Osteoblast (primary cell): Measurements from ENCODE around the gene TMEM119. TPM values are rescaled to one million over a fixed set of nuclear protein-coding genes. Genes with fewer than 3 reads are reported as not detected.

Source experiments
- DNase-seq: peaks from one replicate; pipeline ENCODE4 v3.0.0; 2011; ENCODE audit warnings: low spot score, mixed read lengths; ENCODE audit not compliant: insufficient read length; ENCODE audit errors: missing footprints
- H2AFZ ChIP-seq: 2 replicates; pipeline ENCODE4 v1.6.0; 2011; ENCODE audit warnings: mild to moderate bottlenecking, low read length
- H3K27ac ChIP-seq: 2 replicates; pipeline ENCODE4 v1.5.1; 2011; ENCODE audit warnings: mild to moderate bottlenecking, low read depth, low read length, moderate library complexity
- H3K27me3 ChIP-seq: 2 replicates; pipeline ENCODE4 v1.6.0; 2012; ENCODE audit warnings: mild to moderate bottlenecking, control low read depth, inconsistent platforms, low read length, moderate library complexity; ENCODE audit not compliant: insufficient read depth
- H3K36me3 ChIP-seq: 2 replicates; pipeline ENCODE4 v1.5.1; 2011; ENCODE audit warnings: mild to moderate bottlenecking, low read length, control low read depth, moderate library complexity; ENCODE audit not compliant: insufficient read depth
- H3K4me1 ChIP-seq: 2 replicates; pipeline ENCODE4 v1.5.1; 2011; ENCODE audit warnings: mild to moderate bottlenecking, low read length, control low read depth, moderate library complexity; ENCODE audit not compliant: insufficient read depth
- H3K4me2 ChIP-seq: 2 replicates; pipeline ENCODE4 v1.6.0; 2011; ENCODE audit warnings: mild to moderate bottlenecking, low read length; ENCODE audit not compliant: insufficient read depth
- H3K4me3 ChIP-seq: fragments of 200-600 bp; sonication (generic); 3 replicates; pipeline ENCODE4 v1.5.1; 2012; ENCODE audit warnings: mild to moderate bottlenecking, low read length, inconsistent platforms; ENCODE audit not compliant: insufficient read depth
- H3K79me2 ChIP-seq: 2 replicates; pipeline ENCODE4 v1.6.0; 2012; ENCODE audit warnings: mild to moderate bottlenecking, low read length, control low read depth, inconsistent platforms; ENCODE audit not compliant: insufficient read depth
- H3K9me3 ChIP-seq: 2 replicates; pipeline ENCODE4 v1.5.1; 2011; ENCODE audit warnings: low read depth, low read length, control low read depth
- H4K20me1 ChIP-seq: 2 replicates; pipeline ENCODE4 v1.6.0; 2012; ENCODE audit warnings: mild to moderate bottlenecking, low read length, control low read depth; ENCODE audit not compliant: insufficient read depth
- total RNA-seq: library from RNA; depleted of rRNA; stranded (reverse); fragments of >200 nt; gene quantifications from 2 replicates; pipeline ENCODE4 v1.2.3, GENCODE V29; 2012
- TF ChIP-seq, protein P1 (sequence below): IDR thresholded peaks from 2 replicates; pipeline ENCODE4 v1.5.1; 2011; ENCODE audit warnings: mild to moderate bottlenecking, low read depth, low read length, moderate library complexity; ENCODE audit errors: extremely low read depth

TMEM119 gene
- total RNA-seq, 1 donor, result 359 TPM

DNA sequence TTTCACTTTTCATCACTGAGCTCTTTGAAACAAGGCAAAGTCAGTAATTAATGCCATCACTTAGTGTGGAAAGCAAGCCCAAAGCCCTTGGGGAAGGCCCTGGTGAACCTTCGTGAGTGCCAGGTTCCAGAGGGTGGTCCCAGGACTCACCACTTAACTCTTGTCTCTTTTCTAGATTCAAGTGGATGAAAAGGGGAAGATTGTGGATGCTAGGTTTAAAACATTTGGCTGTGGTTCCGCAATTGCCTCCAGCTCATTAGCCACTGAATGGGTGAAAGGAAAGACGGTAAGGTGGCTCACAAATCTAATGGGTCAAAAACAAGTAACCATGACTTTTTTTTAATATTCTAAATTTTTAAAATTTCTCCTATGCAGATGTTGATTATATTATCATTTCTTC lies 32.7 kb downstream of the TMEM119 start:
- Histone ChIP-seq H3K79me2 (peaks cover 28% of the 10 kb centered on the region), H3K4me1 (peaks cover 28% of the 10 kb centered on the region), H2AFZ (no peak overlapping the region), H3K9me3 (no peaks in the 10 kb centered on the region), H3K4me2 (no peak overlapping the region), H3K36me3 (peaks cover 50% of the 10 kb centered on the region), H3K27ac (no peak overlapping the region), H3K27me3 (no peaks in the 10 kb centered on the region), H4K20me1 (peaks cover 6% of the 10 kb centered on the region), H3K4me3 (no peak overlapping the region)
- TF ChIP-seq, protein P1, sequence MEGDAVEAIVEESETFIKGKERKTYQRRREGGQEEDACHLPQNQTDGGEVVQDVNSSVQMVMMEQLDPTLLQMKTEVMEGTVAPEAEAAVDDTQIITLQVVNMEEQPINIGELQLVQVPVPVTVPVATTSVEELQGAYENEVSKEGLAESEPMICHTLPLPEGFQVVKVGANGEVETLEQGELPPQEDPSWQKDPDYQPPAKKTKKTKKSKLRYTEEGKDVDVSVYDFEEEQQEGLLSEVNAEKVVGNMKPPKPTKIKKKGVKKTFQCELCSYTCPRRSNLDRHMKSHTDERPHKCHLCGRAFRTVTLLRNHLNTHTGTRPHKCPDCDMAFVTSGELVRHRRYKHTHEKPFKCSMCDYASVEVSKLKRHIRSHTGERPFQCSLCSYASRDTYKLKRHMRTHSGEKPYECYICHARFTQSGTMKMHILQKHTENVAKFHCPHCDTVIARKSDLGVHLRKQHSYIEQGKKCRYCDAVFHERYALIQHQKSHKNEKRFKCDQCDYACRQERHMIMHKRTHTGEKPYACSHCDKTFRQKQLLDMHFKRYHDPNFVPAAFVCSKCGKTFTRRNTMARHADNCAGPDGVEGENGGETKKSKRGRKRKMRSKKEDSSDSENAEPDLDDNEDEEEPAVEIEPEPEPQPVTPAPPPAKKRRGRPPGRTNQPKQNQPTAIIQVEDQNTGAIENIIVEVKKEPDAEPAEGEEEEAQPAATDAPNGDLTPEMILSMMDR, result no peak
- DNase-seq, result no peak

DNA sequence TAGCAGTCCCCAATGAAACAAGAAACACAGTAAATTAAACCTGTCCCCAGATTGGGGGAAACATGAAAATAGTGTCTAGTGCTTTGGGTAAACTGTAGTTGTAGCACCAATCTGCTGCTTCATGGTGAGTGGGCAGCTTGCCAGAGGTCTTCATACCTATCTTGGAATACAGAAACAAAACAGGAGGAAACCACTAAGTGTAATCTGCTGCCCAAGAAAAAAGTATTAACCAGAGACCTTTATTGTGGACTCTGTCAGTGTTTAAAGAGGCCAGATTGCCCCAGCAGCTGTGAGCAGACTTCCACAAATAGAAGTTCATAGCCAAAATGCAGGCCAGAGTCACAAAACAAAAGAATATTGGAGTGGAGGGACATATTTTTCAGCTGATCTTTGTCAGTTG lies 33.2 kb downstream of the TMEM119 start:
- no peak for DNase-seq
- H3K36me3 ChIP-seq, result peaks cover 50% of the 10 kb centered on the region

DNA sequence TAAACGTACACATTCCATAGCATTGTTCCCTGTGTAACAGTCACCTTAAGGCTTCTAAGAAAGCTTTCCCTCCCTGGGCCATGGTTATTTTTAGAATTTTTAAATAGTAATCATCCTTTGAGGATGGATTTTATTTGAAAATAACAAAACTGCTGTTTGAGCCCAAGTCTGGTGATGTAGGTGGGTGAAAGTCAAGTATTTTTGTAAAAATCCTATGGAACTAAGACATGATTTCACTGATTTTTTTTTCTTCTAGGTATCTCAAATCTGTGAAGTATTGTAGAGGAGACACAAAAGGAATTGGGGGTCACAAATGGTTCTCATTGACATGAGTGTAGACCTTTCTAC lies 34.1 kb downstream of the TMEM119 start:
- Histone ChIP-seq H3K9me3 (no peaks in the 10 kb centered on the region), H4K20me1 (peaks cover 13% of the 10 kb centered on the region), H3K27me3 (no peaks in the 10 kb centered on the region), H3K4me3 (peak overlapping the region; percentile 88), H3K27ac (peak overlapping the region; percentile 71), H3K36me3 (peaks cover 47% of the 10 kb centered on the region), H3K4me1 (peaks cover 35% of the 10 kb centered on the region), H2AFZ (no peak overlapping the region), H3K79me2 (peaks cover 41% of the 10 kb centered on the region), H3K4me2 (peak overlapping the region; percentile 89)
- DNase-seq, result no peak
- TF ChIP-seq, protein P1, result no peak

More for the DNA sequence above, 33.2 kb downstream of the TMEM119 start:
- TF ChIP-seq, protein P1, result no peak
- H3K9me3 ChIP-seq, result no peaks in the 10 kb centered on the region
- no peak overlapping the region for H3K27ac ChIP-seq
- H3K27me3 ChIP-seq, result no peaks in the 10 kb centered on the region
- H4K20me1 ChIP-seq, result peaks cover 10% of the 10 kb centered on the region
- H3K4me3 ChIP-seq, result no peak overlapping the region
- H2AFZ ChIP-seq, result no peak overlapping the region
- no peak overlapping the region for H3K4me2 ChIP-seq
- H3K79me2 ChIP-seq, result peaks cover 32% of the 10 kb centered on the region
- peaks cover 33% of the 10 kb centered on the region for H3K4me1 ChIP-seq

DNA sequence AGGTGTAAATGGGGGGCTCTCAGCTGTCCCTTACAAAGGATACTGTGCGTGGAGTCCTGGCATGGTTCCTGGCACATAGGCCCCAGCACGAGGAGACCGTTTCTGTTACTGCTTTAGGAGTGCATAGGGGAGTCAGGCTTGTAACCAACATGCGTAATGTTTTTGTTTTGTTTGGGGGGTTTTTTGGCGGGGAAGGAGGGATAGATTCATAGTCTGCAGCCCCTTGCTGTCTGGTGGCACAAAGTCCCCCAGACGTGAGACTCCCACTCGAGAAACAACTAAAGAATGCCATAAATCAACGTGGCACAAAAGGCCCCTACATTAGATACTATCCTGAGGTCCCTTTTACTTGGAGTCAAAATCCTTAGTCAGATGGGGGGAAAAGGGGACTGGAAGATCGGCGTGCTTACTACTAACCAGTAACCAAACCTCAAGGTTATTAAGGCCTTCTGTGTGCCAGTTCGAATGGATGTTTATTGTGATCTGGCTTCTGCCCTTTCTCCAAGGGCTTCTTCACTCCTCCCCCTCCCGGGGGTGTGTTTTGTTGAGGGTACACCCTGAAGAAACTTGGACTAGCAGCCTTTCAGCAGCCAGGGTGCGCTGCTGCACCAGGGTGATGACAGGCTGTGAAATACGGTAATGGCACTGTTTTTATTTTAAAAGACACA lies 34.6 kb downstream of the TMEM119 start:
- Histone ChIP-seq H2AFZ (peak overlapping the region; percentile 24), H3K27me3 (no peaks in the 10 kb centered on the region), H3K36me3 (peaks cover 42% of the 10 kb centered on the region), H4K20me1 (peaks cover 15% of the 10 kb centered on the region), H3K27ac (peak overlapping the region; percentile 71), H3K9me3 (no peaks in the 10 kb centered on the region), H3K4me3 (peak overlapping the region; percentile 88), H3K4me2 (peak overlapping the region; percentile 89), H3K4me1 (peaks cover 35% of the 10 kb centered on the region), H3K79me2 (peaks cover 45% of the 10 kb centered on the region)
- TF ChIP-seq, protein P1, result peak; percentile 98
- peak; percentile 92 for DNase-seq
